SK-N-SH treated with all-trans-retinoic acid at 6 μM for 48 hours (cell line): ENCODE data around the gene CACNA1S.

Experiments
- ATAC-seq: fragments of 200-7000 bp; cut with Tn5 transposase; 3 replicates; pipeline ENCODE4 v1.9.1; 2020; ENCODE audit warnings: mild to moderate bottlenecking, moderate library complexity
- ARNTL ChIP-seq: fragments of 450-650 bp; formaldehyde crosslinking; IDR thresholded peaks from 2 replicates; pipeline ENCODE4 v1.5.0; 2020; ENCODE audit warnings: low read depth, mild to moderate bottlenecking, moderate library complexity, borderline replicate concordance
- BACH2 ChIP-seq: fragments of 250-450 bp; sonication (Bioruptor Pico); IDR thresholded peaks from 2 replicates; pipeline ENCODE4 v1.9.0; 2021; ENCODE audit warnings: mild to moderate bottlenecking, borderline replicate concordance
- CREB5 ChIP-seq: fragments of 250-450 bp; sonication (Bioruptor Pico); IDR thresholded peaks from 2 replicates; pipeline ENCODE4 v1.5.1; 2020; ENCODE audit warnings: low read depth, mild to moderate bottlenecking, moderate library complexity
- CSDC2 ChIP-seq: fragments of 250-450 bp; sonication (Bioruptor Pico); IDR thresholded peaks from 2 replicates; pipeline ENCODE4 v1.5.0; 2020; ENCODE audit warnings: mild to moderate bottlenecking, moderate library complexity
- CSRNP3 ChIP-seq: fragments of 250-450 bp; sonication (Bioruptor Pico); IDR thresholded peaks from 2 replicates; pipeline ENCODE4 v1.5.1; 2021; ENCODE audit warnings: mild to moderate bottlenecking, moderate library complexity
- ESRRG ChIP-seq: fragments of 250-450 bp; sonication (Bioruptor Pico); IDR thresholded peaks from 2 replicates; pipeline ENCODE4 v1.6.1; 2021; ENCODE audit warnings: mild to moderate bottlenecking
- GLIS3 ChIP-seq: fragments of 250-450 bp; sonication (Bioruptor Pico); IDR thresholded peaks from 2 replicates; pipeline ENCODE4 v1.5.0; 2020; ENCODE audit warnings: mild to moderate bottlenecking, moderate library complexity
- OSR1 ChIP-seq: fragments of 250-450 bp; sonication (Bioruptor Pico); IDR thresholded peaks from 2 replicates; pipeline ENCODE4 v1.8.0; 2022; ENCODE audit warnings: moderate library complexity, mild to moderate bottlenecking, inconsistent platforms
- PPARA ChIP-seq: fragments of 250-450 bp; sonication (Bioruptor Pico); IDR thresholded peaks from 2 replicates; pipeline ENCODE4 v1.5.0; 2020; ENCODE audit warnings: mild to moderate bottlenecking, borderline replicate concordance
- RARB ChIP-seq: fragments of 250-450 bp; sonication (Bioruptor Pico); IDR thresholded peaks from 2 replicates; pipeline ENCODE4 v1.8.0; 2021; ENCODE audit warnings: mild to moderate bottlenecking, moderate library complexity
- SNAI2 ChIP-seq: fragments of 250-450 bp; sonication (Bioruptor Pico); IDR thresholded peaks from 2 replicates; pipeline ENCODE4 v1.5.0; 2020; ENCODE audit warnings: mild to moderate bottlenecking, moderate library complexity
- TOX ChIP-seq: fragments of 250-450 bp; sonication (Bioruptor Pico); IDR thresholded peaks from 2 replicates; pipeline ENCODE4 v1.8.0; 2021; ENCODE audit warnings: mild to moderate bottlenecking, moderate library complexity, borderline replicate concordance
- TSHZ2 ChIP-seq: fragments of 250-450 bp; sonication (Bioruptor Pico); IDR thresholded peaks from 2 replicates; pipeline ENCODE4 v1.5.0; 2020; ENCODE audit warnings: mild to moderate bottlenecking, moderate library complexity
- ZFP3 ChIP-seq: fragments of 250-450 bp; sonication (Bioruptor Pico); IDR thresholded peaks from 2 replicates; pipeline ENCODE4 v1.5.0; 2020; ENCODE audit warnings: mild to moderate bottlenecking, moderate library complexity
- ZFP30 ChIP-seq: fragments of 450-650 bp; formaldehyde crosslinking; IDR thresholded peaks from 2 replicates; pipeline ENCODE4 v1.5.0; 2022; ENCODE audit warnings: mild to moderate bottlenecking, moderate library complexity
- ZNF565 ChIP-seq: fragments of 450-650 bp; formaldehyde crosslinking; conservative IDR thresholded peaks from 2 replicates; pipeline ENCODE4 v1.5.0; 2020; ENCODE audit warnings: low read depth, mild to moderate bottlenecking, moderate library complexity
- ZNF70 ChIP-seq: fragments of 450-650 bp; formaldehyde crosslinking; IDR thresholded peaks from 2 replicates; pipeline ENCODE4 v1.5.0; 2020; ENCODE audit warnings: mild to moderate bottlenecking, moderate library complexity
- ZNF8 ChIP-seq: fragments of 450-650 bp; formaldehyde crosslinking; IDR thresholded peaks from 2 replicates; pipeline ENCODE4 v1.5.0; 2020; ENCODE audit warnings: mild to moderate bottlenecking, moderate library complexity
- TF ChIP-seq, protein P1 (sequence below): fragments of 250-450 bp; sonication (Bioruptor Pico); IDR thresholded peaks from 2 replicates; pipeline ENCODE4 v1.8.0; 2020; ENCODE audit warnings: mild to moderate bottlenecking, moderate library complexity, borderline replicate concordance

The CACNA1S gene

DNA sequence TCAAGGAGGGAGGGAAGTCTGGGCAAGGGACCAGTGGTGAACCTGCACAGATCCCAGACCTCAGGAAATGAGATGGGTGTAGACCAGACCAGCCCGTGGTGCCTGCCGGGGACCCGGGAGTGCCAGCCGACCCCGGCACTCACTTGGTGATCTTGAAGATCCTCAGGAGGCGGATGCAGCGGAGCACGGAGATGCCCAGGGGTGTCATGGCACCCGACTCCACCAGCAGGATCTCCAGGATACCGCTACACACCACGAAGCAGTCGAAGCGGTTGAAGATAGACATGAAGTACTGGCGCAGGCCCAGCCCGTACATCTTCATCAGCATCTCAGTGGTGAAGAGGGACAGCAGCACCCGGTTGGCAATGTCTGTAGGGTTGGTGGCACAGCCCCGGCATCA is 34.5 kb downstream of the CACNA1S start:
- TF ChIP-seq TOX, result no peak
- no peak for TF ChIP-seq OSR1 (CRISPR knock-in tag)
- no peak for ATAC-seq

DNA sequence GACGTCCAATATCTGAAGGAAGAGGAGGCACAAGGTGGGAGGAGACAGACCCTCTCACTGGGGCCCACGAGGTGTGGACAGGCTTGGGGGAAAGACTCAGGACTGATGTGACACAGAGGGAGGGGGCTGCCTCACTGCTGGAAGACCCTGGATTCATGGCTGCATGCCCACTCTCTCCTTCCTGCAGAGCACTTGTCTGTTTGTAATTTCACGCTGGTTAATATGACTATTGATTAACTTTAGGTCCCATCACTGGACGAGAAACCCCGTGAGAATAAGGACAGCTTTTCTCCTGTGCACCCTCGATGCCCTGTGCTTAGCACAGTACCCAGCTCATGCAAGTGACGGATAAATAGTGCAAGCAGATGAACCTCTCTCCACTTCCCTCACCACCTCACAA is 35.1 kb downstream of the CACNA1S start:
- no peak for ATAC-seq
- TF ChIP-seq ZNF565 (CRISPR knock-in tag) (no peak), TSHZ2 (CRISPR knock-in tag) (no peak), CREB5 (CRISPR knock-in tag) (no peak), CSDC2 (CRISPR knock-in tag) (no peak), GLIS3 (CRISPR knock-in tag) (no peak), ARNTL (CRISPR knock-in tag) (no peak), RARB (CRISPR knock-in tag) (no peak), ESRRG (CRISPR knock-in tag) (no peak)
- TF ChIP-seq, protein P1, sequence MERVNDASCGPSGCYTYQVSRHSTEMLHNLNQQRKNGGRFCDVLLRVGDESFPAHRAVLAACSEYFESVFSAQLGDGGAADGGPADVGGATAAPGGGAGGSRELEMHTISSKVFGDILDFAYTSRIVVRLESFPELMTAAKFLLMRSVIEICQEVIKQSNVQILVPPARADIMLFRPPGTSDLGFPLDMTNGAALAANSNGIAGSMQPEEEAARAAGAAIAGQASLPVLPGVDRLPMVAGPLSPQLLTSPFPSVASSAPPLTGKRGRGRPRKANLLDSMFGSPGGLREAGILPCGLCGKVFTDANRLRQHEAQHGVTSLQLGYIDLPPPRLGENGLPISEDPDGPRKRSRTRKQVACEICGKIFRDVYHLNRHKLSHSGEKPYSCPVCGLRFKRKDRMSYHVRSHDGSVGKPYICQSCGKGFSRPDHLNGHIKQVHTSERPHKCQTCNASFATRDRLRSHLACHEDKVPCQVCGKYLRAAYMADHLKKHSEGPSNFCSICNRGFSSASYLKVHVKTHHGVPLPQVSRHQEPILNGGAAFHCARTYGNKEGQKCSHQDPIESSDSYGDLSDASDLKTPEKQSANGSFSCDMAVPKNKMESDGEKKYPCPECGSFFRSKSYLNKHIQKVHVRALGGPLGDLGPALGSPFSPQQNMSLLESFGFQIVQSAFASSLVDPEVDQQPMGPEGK, result no peak

DNA sequence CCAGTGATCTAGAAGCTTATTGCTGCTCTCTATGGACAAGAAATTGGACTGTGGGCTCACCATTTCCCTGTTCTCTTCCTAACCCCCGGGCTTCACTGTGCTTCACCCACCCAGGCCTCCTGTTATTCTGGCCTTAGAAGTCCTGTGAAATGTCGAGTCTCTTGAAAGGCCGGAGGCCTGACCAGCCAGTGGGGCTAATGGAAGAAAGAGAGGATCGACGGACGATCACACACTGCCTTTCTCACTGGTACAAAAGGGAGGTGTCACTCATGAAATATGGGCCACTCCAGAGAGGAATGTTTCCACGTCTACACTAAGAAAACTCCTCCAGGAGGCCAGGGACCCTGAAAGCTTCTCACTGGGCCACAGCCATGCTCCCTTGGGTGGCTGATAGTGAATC is 36.1 kb downstream of the CACNA1S start:
- TF ChIP-seq ESRRG (CRISPR knock-in tag) (no peak), ZNF565 (CRISPR knock-in tag) (no peak), TSHZ2 (CRISPR knock-in tag) (no peak), SNAI2 (CRISPR knock-in tag) (no peak), RARB (CRISPR knock-in tag) (no peak), CSDC2 (CRISPR knock-in tag) (no peak), BACH2 (CRISPR knock-in tag) (no peak), CSRNP3 (CRISPR knock-in tag) (no peak), ZNF8 (no peak), ZFP3 (no peak), CREB5 (CRISPR knock-in tag) (no peak), PPARA (CRISPR knock-in tag) (no peak), ARNTL (CRISPR knock-in tag) (no peak), ZFP30 (CRISPR knock-in tag) (no peak), ZNF70 (CRISPR knock-in tag) (no peak)
- ATAC-seq, result no peak
